Lower leg skin (tissue), 3 donors: ENCODE measurements around the gene GTF2F1.
"Not testable (repeated sequence)": the region's sequence is repeated elsewhere in the genome, so short reads cannot be mapped to it uniquely, and the experiment has no call there.

Experiments
- POLR2A ChIP-seq, 2 donors: fragments of 450-650 bp; IDR thresholded peaks; one replicate each; pipeline ENCODE4 v1.6.1; 2016 to 2017; ENCODE audit warnings: antibody characterized with exemption in 2 of 2, mild to moderate bottlenecking in 1 of 2, moderate library complexity in 1 of 2
- TF ChIP-seq, protein P1 (sequence below), 3 donors: fragments of 450-650 bp; IDR thresholded peaks; one replicate each; pipeline ENCODE4 v1.5.1; 2016; ENCODE audit warnings: antibody characterized with exemption in 3 of 3, mild to moderate bottlenecking in 3 of 3, moderate library complexity in 2 of 3

DNA sequence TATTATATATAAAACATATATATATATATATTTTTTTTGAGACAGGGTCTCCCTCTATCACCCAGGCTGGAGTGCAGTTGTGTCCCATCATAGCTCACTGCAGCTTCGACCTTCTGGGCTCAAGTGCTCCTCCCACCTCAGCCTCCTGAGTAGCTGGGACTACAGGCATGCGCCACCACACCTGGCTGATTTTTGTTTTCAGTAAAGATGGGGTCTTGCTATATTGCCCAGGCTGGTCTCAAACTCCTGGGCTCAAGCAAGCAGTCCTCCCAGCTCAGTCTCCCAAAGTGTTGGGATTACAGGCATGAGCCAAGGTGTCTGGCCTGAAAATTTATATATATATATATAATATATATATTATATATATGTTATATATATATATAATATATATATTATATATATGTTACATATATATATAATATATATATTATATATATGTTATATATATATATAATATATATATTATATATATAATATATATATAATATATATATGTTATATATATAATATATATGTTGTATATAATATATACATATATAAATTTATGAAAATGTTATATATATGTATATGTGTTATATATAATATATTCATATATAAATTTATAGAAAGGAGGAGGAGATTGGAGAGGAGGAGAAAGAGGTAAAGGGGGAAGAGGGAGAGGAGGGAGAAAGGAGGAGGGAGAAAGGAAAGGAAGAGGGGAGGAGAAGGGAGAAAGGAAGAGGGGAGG, 35.9 kb upstream of the GTF2F1 start:
- TF ChIP-seq, protein P1, sequence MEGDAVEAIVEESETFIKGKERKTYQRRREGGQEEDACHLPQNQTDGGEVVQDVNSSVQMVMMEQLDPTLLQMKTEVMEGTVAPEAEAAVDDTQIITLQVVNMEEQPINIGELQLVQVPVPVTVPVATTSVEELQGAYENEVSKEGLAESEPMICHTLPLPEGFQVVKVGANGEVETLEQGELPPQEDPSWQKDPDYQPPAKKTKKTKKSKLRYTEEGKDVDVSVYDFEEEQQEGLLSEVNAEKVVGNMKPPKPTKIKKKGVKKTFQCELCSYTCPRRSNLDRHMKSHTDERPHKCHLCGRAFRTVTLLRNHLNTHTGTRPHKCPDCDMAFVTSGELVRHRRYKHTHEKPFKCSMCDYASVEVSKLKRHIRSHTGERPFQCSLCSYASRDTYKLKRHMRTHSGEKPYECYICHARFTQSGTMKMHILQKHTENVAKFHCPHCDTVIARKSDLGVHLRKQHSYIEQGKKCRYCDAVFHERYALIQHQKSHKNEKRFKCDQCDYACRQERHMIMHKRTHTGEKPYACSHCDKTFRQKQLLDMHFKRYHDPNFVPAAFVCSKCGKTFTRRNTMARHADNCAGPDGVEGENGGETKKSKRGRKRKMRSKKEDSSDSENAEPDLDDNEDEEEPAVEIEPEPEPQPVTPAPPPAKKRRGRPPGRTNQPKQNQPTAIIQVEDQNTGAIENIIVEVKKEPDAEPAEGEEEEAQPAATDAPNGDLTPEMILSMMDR (IDR thresholded peaks at IDR 0.05), result not testable (repeated sequence)
- TF ChIP-seq POLR2A (IDR thresholded peaks at IDR 0.05), result not testable (repeated sequence)
